PFSK-1 (cell line): Measurements from ENCODE around the gene MTERF4.

Source experiments
- FOXP2 ChIP-seq: optimal IDR thresholded peaks from 2 replicates; pipeline ENCODE3; 2011; ENCODE audit warnings: borderline replicate concordance, control low read depth, inconsistent platforms; ENCODE audit not compliant: insufficient read depth; ENCODE audit errors: extremely low read length, extremely low read depth
- POLR2AphosphoS5 ChIP-seq: IDR thresholded peaks from 2 replicates; pipeline ENCODE4 v1.6.1; 2012; ENCODE audit warnings: low read depth, mild to moderate bottlenecking, control low read depth, low read length, moderate library complexity
- REST ChIP-seq, 2 experiments: IDR thresholded peaks; 2 replicates each; pipeline versions ENCODE4 v1.6.1 to v1.8.0; 2011 to 2012; ENCODE audit warnings: low read depth in 2 of 2, low read length in 2 of 2, control low read depth in 1 of 2, inconsistent platforms in 1 of 2, mild to moderate bottlenecking in 1 of 2, moderate library complexity in 1 of 2; ENCODE audit not compliant: insufficient read depth in 1 of 2
- SIN3A ChIP-seq: IDR thresholded peaks from 2 replicates; pipeline ENCODE4 v1.6.1; 2012; ENCODE audit warnings: mild to moderate bottlenecking, low read length, moderate library complexity, borderline replicate concordance; ENCODE audit not compliant: insufficient read depth
- TAF1 ChIP-seq: IDR thresholded peaks from 2 replicates; pipeline ENCODE4 v1.6.1; 2012; ENCODE audit warnings: low read length, control low read depth, borderline replicate concordance; ENCODE audit not compliant: insufficient read depth

The MTERF4 gene

DNA sequence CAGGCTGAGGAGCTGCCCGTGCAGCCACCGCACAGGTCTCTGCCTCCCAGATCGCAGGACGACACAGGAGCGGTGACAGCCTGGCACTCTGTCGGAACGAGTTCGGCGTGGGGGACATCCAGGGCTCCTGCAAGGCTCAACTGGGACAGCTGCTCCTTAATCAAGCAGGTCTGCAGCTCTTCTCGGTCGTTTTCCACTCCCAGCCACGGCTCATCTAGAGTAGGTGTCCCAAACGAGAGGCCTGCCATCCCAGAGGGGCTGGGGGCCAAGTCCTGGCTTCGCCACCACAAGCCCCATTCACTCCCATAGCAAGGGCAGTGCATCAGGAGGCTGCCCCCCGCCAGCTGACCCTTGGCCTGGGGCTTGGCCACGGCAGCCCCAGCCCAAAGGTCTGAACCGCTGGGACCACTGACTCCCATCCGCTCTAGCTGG is 24.7 kb upstream of the MTERF4 start:
- no peak for TF ChIP-seq TAF1

DNA sequence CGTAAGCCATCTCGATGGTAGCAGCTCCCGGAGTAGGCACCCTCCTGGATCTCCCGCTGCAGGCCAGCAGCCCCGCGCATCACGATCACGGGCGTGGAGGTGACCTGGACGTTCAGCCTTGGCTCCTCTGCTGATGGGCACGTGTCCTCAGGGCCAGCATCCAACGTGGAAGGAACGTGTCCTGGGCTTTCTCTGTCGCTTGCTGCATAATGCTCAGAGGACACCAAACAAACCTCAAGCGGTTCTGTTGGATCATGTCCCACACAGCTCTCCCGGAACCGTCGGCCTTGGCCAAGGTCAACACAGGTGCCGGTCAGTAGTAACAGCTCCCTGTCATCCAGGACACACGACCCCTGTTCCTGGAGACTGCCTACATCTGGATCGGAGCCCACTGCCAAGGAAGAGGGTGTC is 24.1 kb upstream of the MTERF4 start:
- TF ChIP-seq TAF1: no peak
- no peak for TF ChIP-seq SIN3A
- TF ChIP-seq POLR2AphosphoS5: no peak
- TF ChIP-seq FOXP2: no peak
- TF ChIP-seq REST (IDR thresholded peaks at IDR 0.05; ENCODE audit: insufficient read depth in 1 of 2, low read depth in 2 of 2, low read length in 2 of 2): no peak

DNA sequence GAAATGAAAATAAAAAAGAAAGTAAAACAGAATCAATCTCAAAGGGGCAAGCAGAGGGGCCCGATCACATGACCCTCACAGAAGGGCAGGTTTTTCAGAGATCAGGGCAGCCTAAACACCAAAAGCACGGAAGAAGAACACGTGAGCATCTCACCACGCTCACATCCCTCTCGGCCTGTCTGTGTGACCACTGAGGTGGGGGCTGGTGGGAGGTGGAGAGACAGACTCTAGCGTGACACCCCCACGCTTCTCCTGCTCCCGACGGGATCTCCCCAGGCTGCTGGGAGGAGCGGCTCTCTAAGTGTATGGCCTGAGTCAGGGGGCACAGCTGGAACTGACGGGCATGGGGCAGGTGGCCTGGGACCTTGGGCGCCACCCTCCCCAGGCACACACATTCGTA is 23.5 kb upstream of the MTERF4 start:
- TF ChIP-seq TAF1 (no peak), REST (IDR thresholded peaks at IDR 0.05; ENCODE audit: insufficient read depth in 1 of 2, low read depth in 2 of 2, low read length in 2 of 2) (no peak), POLR2AphosphoS5 (no peak)

DNA sequence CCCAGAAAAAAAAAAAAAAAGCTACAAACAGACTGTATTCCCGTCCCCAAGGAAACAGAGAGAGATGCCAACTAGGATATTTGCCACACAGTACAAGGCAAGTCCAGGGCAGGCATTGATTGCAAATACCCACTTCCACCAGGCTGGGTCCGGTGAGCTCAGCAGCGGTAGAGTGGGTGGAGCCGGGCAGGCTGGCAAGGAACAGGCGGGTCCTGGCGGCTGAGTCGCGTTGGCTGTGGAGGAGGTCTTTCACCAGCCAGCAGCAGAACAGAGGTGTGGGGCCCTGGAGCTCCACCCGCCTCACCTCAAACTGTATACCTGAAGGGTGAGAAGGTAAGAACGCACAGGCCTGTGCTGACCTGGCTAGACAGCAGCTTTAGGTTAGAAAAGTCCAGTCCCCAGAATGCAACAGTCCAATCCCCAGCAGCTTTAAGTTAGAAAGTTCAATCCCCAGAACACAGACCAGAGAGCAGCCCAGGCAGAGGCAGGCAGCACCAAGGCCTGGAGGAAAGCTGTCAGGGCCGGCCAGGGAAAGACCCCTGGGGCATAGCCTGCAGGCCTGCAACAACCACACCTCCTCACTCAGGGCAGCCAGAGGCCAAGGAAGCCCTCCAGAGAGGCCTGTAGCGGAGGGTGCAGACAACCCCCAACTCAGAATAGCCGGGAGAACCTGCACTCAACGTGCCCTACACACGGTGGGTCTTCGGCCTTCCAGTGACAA is 21.9 kb upstream of the MTERF4 start:
- no peak for TF ChIP-seq FOXP2
- TF ChIP-seq TAF1: no peak
- TF ChIP-seq POLR2AphosphoS5: no peak

GRCh38 chr2:241122376-241123002 is 20.4 kb upstream of the MTERF4 start:
- TF ChIP-seq POLR2AphosphoS5: no peak
- TF ChIP-seq REST (IDR thresholded peaks at IDR 0.05; ENCODE audit: insufficient read depth in 1 of 2, low read depth in 2 of 2, low read length in 2 of 2): no peak
- no peak for TF ChIP-seq TAF1
- TF ChIP-seq SIN3A: no peak
- TF ChIP-seq FOXP2: no peak

GRCh38 chr2:241121008-241121407 is 18.9 kb upstream of the MTERF4 start:
- no peak for TF ChIP-seq FOXP2
- no peak for TF ChIP-seq POLR2AphosphoS5
- TF ChIP-seq SIN3A: no peak
- TF ChIP-seq REST (IDR thresholded peaks at IDR 0.05; ENCODE audit: insufficient read depth in 1 of 2, low read depth in 2 of 2, low read length in 2 of 2): no peak
- TF ChIP-seq TAF1: no peak
